ENCODE data around the gene HHAT.

DNA sequence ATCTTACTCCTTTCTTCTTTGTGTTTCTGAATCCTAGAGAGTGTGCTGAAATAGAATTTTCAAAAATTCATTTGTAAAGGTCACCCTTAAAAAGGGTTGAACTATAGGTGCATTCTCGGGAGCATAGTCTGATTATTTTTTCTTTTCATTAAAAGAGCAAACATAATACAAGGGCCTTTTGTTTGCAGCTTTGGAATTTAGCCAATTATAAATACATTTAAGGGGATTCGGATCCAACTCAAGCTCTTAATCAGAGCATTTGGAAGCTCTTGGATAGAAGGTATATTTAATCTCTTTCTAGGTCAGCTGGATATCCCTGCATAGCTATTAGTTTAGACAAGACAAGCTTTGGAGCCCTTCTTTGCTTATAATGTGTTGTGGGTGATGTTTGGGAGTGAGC, 321.7 kb downstream of the HHAT start:
- TF ChIP-seq, protein P1, sequence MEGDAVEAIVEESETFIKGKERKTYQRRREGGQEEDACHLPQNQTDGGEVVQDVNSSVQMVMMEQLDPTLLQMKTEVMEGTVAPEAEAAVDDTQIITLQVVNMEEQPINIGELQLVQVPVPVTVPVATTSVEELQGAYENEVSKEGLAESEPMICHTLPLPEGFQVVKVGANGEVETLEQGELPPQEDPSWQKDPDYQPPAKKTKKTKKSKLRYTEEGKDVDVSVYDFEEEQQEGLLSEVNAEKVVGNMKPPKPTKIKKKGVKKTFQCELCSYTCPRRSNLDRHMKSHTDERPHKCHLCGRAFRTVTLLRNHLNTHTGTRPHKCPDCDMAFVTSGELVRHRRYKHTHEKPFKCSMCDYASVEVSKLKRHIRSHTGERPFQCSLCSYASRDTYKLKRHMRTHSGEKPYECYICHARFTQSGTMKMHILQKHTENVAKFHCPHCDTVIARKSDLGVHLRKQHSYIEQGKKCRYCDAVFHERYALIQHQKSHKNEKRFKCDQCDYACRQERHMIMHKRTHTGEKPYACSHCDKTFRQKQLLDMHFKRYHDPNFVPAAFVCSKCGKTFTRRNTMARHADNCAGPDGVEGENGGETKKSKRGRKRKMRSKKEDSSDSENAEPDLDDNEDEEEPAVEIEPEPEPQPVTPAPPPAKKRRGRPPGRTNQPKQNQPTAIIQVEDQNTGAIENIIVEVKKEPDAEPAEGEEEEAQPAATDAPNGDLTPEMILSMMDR (IDR thresholded peaks at IDR 0.05; ENCODE audit: low read length): no peak
- no peak for TF ChIP-seq EZH2 (optimal IDR thresholded peaks at IDR 0.05; ENCODE audit: low read depth, low read length)
- TF ChIP-seq EZH2phosphoT487 (IDR thresholded peaks at IDR 0.05; ENCODE audit: low read length): no peak

Data from MM.1S (cell line).